Measurements from ENCODE around the gene ST8SIA5.

DNA sequence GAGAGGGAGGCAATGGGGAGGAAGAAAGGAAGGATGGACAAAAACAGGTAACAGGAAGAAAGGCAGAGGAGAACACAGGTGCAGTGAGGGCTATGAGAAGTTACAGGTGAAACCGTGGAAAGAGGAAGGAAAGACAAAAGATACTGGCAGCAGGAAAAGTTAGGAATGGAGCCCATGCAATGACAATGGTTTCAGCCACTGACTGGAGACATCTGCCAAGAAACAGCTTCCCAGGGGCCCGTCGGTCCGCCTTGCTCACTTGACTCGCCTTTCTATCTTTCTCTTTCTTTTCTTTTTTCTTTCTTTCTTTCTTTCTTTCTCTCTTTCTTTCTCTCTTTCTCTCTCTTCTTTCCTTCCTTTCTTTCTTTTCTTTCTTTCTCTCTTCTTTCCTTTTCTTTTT lies 37.5 kb downstream of the ST8SIA5 start:
- no peak for TF ChIP-seq ZFPM2 (CRISPR knock-in tag; IDR thresholded peaks at IDR 0.05)
- no peak for TF ChIP-seq HNRNPK (IDR thresholded peaks at IDR 0.05; ENCODE audit: low read depth, low read length, poor library complexity, severe bottlenecking)
- no peak for TF ChIP-seq POLR2A (conservative IDR thresholded peaks at IDR 0.05)
- TF ChIP-seq RFX7 (CRISPR knock-in tag; IDR thresholded peaks at IDR 0.05), result no peak
- no peak for TF ChIP-seq PPARD (CRISPR knock-in tag; IDR thresholded peaks at IDR 0.05)
- TF ChIP-seq MAFK (IDR thresholded peaks at IDR 0.05; ENCODE audit: low read length), result no peak
- TF ChIP-seq ZBTB7A (IDR thresholded peaks at IDR 0.05; ENCODE audit: borderline replicate concordance, control insufficient read depth, low read depth, low read length), result no peak
- TF ChIP-seq ZNF561 (CRISPR knock-in tag; conservative IDR thresholded peaks at IDR 0.05), result no peak
